Measurements from ENCODE around the gene NBEAL2.

The NBEAL2 gene

GRCh38 chr3:46981932-46982471 lies 2.5 kb downstream of the NBEAL2 start:
- H3K27ac ChIP-seq (ENCODE audit: low read length) = peak overlapping the region; percentile 76
- H3K27me3 ChIP-seq (ENCODE audit: low read depth, low read length) = no peaks in the 10 kb centered on the region
- H3K9me3 ChIP-seq (ENCODE audit: control insufficient read depth in 1 of 2, low read length in 2 of 2) = no peaks in the 10 kb centered on the region
- H3K4me3 ChIP-seq (ENCODE audit: low read depth in 1 of 2, low read length in 2 of 2) = peak overlapping the region in 1 of 2 donors; percentile 42
- no peaks in the 10 kb centered on the region for H3K36me3 ChIP-seq (ENCODE audit: control insufficient read depth in 1 of 2, insufficient read depth in 2 of 2, low read length in 2 of 2)
- peaks cover 9 to 28% of the 10 kb centered on the region in 2 donors for H3K4me1 ChIP-seq (ENCODE audit: control insufficient read depth in 1 of 2, insufficient read depth in 2 of 2, low read length in 2 of 2)

GRCh38 chr3:46982546-46982945 lies 3.1 kb downstream of the NBEAL2 start:
- no peak overlapping the region for H3K4me3 ChIP-seq (ENCODE audit: low read depth in 1 of 2, low read length in 2 of 2)
- H3K4me1 ChIP-seq (ENCODE audit: control insufficient read depth in 1 of 2, insufficient read depth in 2 of 2, low read length in 2 of 2) = peaks cover 9 to 22% of the 10 kb centered on the region in 2 donors
- H3K36me3 ChIP-seq (ENCODE audit: control insufficient read depth in 1 of 2, insufficient read depth in 2 of 2, low read length in 2 of 2) = no peaks in the 10 kb centered on the region
- H3K27ac ChIP-seq (ENCODE audit: low read length) = no peak overlapping the region
- H3K27me3 ChIP-seq (ENCODE audit: low read depth, low read length) = no peaks in the 10 kb centered on the region
- no peaks in the 10 kb centered on the region for H3K9me3 ChIP-seq (ENCODE audit: control insufficient read depth in 1 of 2, low read length in 2 of 2)

- Histone ChIP-seq H3K27me3 (ENCODE audit: low read depth, low read length) (no peaks in the 10 kb centered on the region), H3K4me1 (ENCODE audit: control insufficient read depth in 1 of 2, insufficient read depth in 2 of 2, low read length in 2 of 2) (peaks cover 4 to 7% of the 10 kb centered on the region in 2 donors), H3K9me3 (ENCODE audit: control insufficient read depth in 1 of 2, low read length in 2 of 2) (no peaks in the 10 kb centered on the region), H3K27ac (ENCODE audit: low read length) (no peak overlapping the region), H3K4me3 (ENCODE audit: low read depth in 1 of 2, low read length in 2 of 2) (no peak overlapping the region), H3K36me3 (ENCODE audit: control insufficient read depth in 1 of 2, insufficient read depth in 2 of 2, low read length in 2 of 2) (peaks cover 0 to 5% of the 10 kb centered on the region in 2 donors)
Measured at GRCh38 chr3:46984591-46985459, 5.4 kb downstream of the NBEAL2 start.

- H3K36me3 ChIP-seq (ENCODE audit: control insufficient read depth in 1 of 2, insufficient read depth in 2 of 2, low read length in 2 of 2) = peaks cover 0 to 5% of the 10 kb centered on the region in 2 donors
- H3K27ac ChIP-seq (ENCODE audit: low read length) = no peak overlapping the region
- no peak overlapping the region for H3K4me3 ChIP-seq (ENCODE audit: low read depth in 1 of 2, low read length in 2 of 2)
- H3K9me3 ChIP-seq (ENCODE audit: control insufficient read depth in 1 of 2, low read length in 2 of 2) = no peaks in the 10 kb centered on the region
- peaks cover 3 to 4% of the 10 kb centered on the region in 2 donors for H3K4me1 ChIP-seq (ENCODE audit: control insufficient read depth in 1 of 2, insufficient read depth in 2 of 2, low read length in 2 of 2)
- H3K27me3 ChIP-seq (ENCODE audit: low read depth, low read length) = no peaks in the 10 kb centered on the region
Measured at GRCh38 chr3:46985588-46985987, 6.1 kb downstream of the NBEAL2 start.

GRCh38 chr3:46986055-46986730 lies 6.7 kb downstream of the NBEAL2 start:
- H3K4me1 ChIP-seq (ENCODE audit: control insufficient read depth in 1 of 2, insufficient read depth in 2 of 2, low read length in 2 of 2) = no peaks in the 10 kb centered on the region
- no peak overlapping the region for H3K27ac ChIP-seq (ENCODE audit: low read length)
- peaks cover 0 to 6% of the 10 kb centered on the region in 2 donors for H3K36me3 ChIP-seq (ENCODE audit: control insufficient read depth in 1 of 2, insufficient read depth in 2 of 2, low read length in 2 of 2)
- H3K9me3 ChIP-seq (ENCODE audit: control insufficient read depth in 1 of 2, low read length in 2 of 2) = no peaks in the 10 kb centered on the region
- H3K4me3 ChIP-seq (ENCODE audit: low read depth in 1 of 2, low read length in 2 of 2) = no peak overlapping the region
- H3K27me3 ChIP-seq (ENCODE audit: low read depth, low read length) = no peaks in the 10 kb centered on the region

GRCh38 chr3:46986782-46987310 lies 7.4 kb downstream of the NBEAL2 start:
- H3K27ac ChIP-seq (ENCODE audit: low read length) = no peak overlapping the region
- no peaks in the 10 kb centered on the region for H3K9me3 ChIP-seq (ENCODE audit: control insufficient read depth in 1 of 2, low read length in 2 of 2)
- no peak overlapping the region for H3K4me3 ChIP-seq (ENCODE audit: low read depth in 1 of 2, low read length in 2 of 2)
- H3K36me3 ChIP-seq (ENCODE audit: control insufficient read depth in 1 of 2, insufficient read depth in 2 of 2, low read length in 2 of 2) = peaks cover 3 to 12% of the 10 kb centered on the region in 2 donors
- no peaks in the 10 kb centered on the region for H3K27me3 ChIP-seq (ENCODE audit: low read depth, low read length)
- no peaks in the 10 kb centered on the region for H3K4me1 ChIP-seq (ENCODE audit: control insufficient read depth in 1 of 2, insufficient read depth in 2 of 2, low read length in 2 of 2)

- Histone ChIP-seq H3K4me3 (ENCODE audit: low read depth in 1 of 2, low read length in 2 of 2) (no peak overlapping the region), H3K4me1 (ENCODE audit: control insufficient read depth in 1 of 2, insufficient read depth in 2 of 2, low read length in 2 of 2) (no peaks in the 10 kb centered on the region), H3K27me3 (ENCODE audit: low read depth, low read length) (no peaks in the 10 kb centered on the region), H3K27ac (ENCODE audit: low read length) (no peak overlapping the region), H3K9me3 (ENCODE audit: control insufficient read depth in 1 of 2, low read length in 2 of 2) (no peaks in the 10 kb centered on the region), H3K36me3 (ENCODE audit: control insufficient read depth in 1 of 2, insufficient read depth in 2 of 2, low read length in 2 of 2) (peaks cover 3 to 12% of the 10 kb centered on the region in 2 donors)
Measured at GRCh38 chr3:46987319-46987742, 7.9 kb downstream of the NBEAL2 start.

GRCh38 chr3:46987743-46988401 lies 8.4 kb downstream of the NBEAL2 start:
- H3K4me3 ChIP-seq (ENCODE audit: low read depth in 1 of 2, low read length in 2 of 2) = peak overlapping the region in 1 of 2 donors; percentile 4
- peaks cover 3 to 12% of the 10 kb centered on the region in 2 donors for H3K36me3 ChIP-seq (ENCODE audit: control insufficient read depth in 1 of 2, insufficient read depth in 2 of 2, low read length in 2 of 2)
- H3K27ac ChIP-seq (ENCODE audit: low read length) = peak overlapping the region; percentile 31
- no peaks in the 10 kb centered on the region for H3K27me3 ChIP-seq (ENCODE audit: low read depth, low read length)
- no peaks in the 10 kb centered on the region for H3K4me1 ChIP-seq (ENCODE audit: control insufficient read depth in 1 of 2, insufficient read depth in 2 of 2, low read length in 2 of 2)
- H3K9me3 ChIP-seq (ENCODE audit: control insufficient read depth in 1 of 2, low read length in 2 of 2) = no peaks in the 10 kb centered on the region

- Histone ChIP-seq H3K9me3 (ENCODE audit: control insufficient read depth in 1 of 2, low read length in 2 of 2) (no peaks in the 10 kb centered on the region), H3K4me3 (ENCODE audit: low read depth in 1 of 2, low read length in 2 of 2) (peak overlapping the region in 1 of 2 donors; percentile 4), H3K36me3 (ENCODE audit: control insufficient read depth in 1 of 2, insufficient read depth in 2 of 2, low read length in 2 of 2) (peaks cover 3 to 12% of the 10 kb centered on the region in 2 donors), H3K4me1 (ENCODE audit: control insufficient read depth in 1 of 2, insufficient read depth in 2 of 2, low read length in 2 of 2) (no peaks in the 10 kb centered on the region), H3K27ac (ENCODE audit: low read length) (no peak overlapping the region), H3K27me3 (ENCODE audit: low read depth, low read length) (no peaks in the 10 kb centered on the region)
Measured at GRCh38 chr3:46988616-46989015, 9.2 kb downstream of the NBEAL2 start.

- Histone ChIP-seq H3K27ac (ENCODE audit: low read length) (no peak overlapping the region), H3K4me3 (ENCODE audit: low read depth in 1 of 2, low read length in 2 of 2) (no peak overlapping the region), H3K27me3 (ENCODE audit: low read depth, low read length) (no peaks in the 10 kb centered on the region), H3K4me1 (ENCODE audit: control insufficient read depth in 1 of 2, insufficient read depth in 2 of 2, low read length in 2 of 2) (no peaks in the 10 kb centered on the region), H3K36me3 (ENCODE audit: control insufficient read depth in 1 of 2, insufficient read depth in 2 of 2, low read length in 2 of 2) (peaks cover 3 to 13% of the 10 kb centered on the region in 2 donors), H3K9me3 (ENCODE audit: control insufficient read depth in 1 of 2, low read length in 2 of 2) (no peaks in the 10 kb centered on the region)
Measured at GRCh38 chr3:46989146-46989810, 9.8 kb downstream of the NBEAL2 start.
